Naive thymus-derived CD8-positive, alpha-beta T cell (primary cell): ENCODE results near the gene SPRR1B. TPM values are rescaled to one million over a fixed set of nuclear protein-coding genes. Genes with fewer than 3 reads are reported as not detected.
"Not testable (repeated sequence)": the region's sequence is repeated elsewhere in the genome, so short reads cannot be mapped to it uniquely, and the experiment has no call there.

Experiments
- ATAC-seq, 2 donors: fragments of 150-1000 bp; cut with Tn5 transposase in 1 of 2; sonication (Bioruptor Pico), chemical (Tn5 transposase) in 1 of 2; 1 replicate in 1 of 2; 2 replicates in 1 of 2; pipeline ENCODE4 v1.10.0; 2021; ENCODE audit warnings: mild to moderate bottlenecking in 2 of 2, moderate library complexity in 2 of 2
- POLR2A ChIA-PET: fragments of 350-600 bp; sonication (Branson Sonifier 250); formaldehyde crosslinking; loops from one replicate; lab custom pipeline; 2021; ENCODE audit warnings: antibody characterized with exemption; lab: Charles Lee
- DNase-seq, 10 donors: peaks; one replicate each; pipeline versions ENCODE4 v3.0.0 to v3.0.0-alpha.2; 2020 to 2022
- H3K27ac Mint-ChIP-seq, 10 donors: one replicate each; pipeline ENCODE4 v1.8.0; 2020 to 2022; ENCODE audit warnings: mild to moderate bottlenecking in 10 of 10, mixed read lengths in 10 of 10, moderate library complexity in 4 of 10, inconsistent platforms in 1 of 10
- H3K27me3 Mint-ChIP-seq, 5 donors: one replicate each; pipeline ENCODE4 v1.8.0; 2021 to 2022; ENCODE audit warnings: mixed read lengths in 5 of 5
- H3K36me3 Mint-ChIP-seq, 3 donors: one replicate each; pipeline ENCODE4 v1.8.0; 2020 to 2022; ENCODE audit warnings: mixed read lengths in 3 of 3, mild to moderate bottlenecking in 2 of 3, inconsistent platforms in 1 of 3
- H3K4me1 Mint-ChIP-seq, 4 donors: one replicate each; pipeline ENCODE4 v1.8.0; 2021 to 2022; ENCODE audit warnings: mixed read lengths in 4 of 4
- H3K4me3 Mint-ChIP-seq, 10 donors: one replicate each; pipeline ENCODE4 v1.8.0; 2020 to 2022; ENCODE audit warnings: mild to moderate bottlenecking in 10 of 10, mixed read lengths in 10 of 10, moderate library complexity in 6 of 10, inconsistent platforms in 1 of 10
- H3K9me3 Mint-ChIP-seq, 9 donors: one replicate each; pipeline ENCODE4 v1.8.0; 2020 to 2022; ENCODE audit warnings: mixed read lengths in 9 of 9, mild to moderate bottlenecking in 3 of 9, inconsistent platforms in 1 of 9, moderate library complexity in 1 of 9
- polyA plus RNA-seq, 3 donors: library from polyadenylated mRNA; unstranded; fragments of 300-500 nt; fragmentation: Illumina TruSeq; gene quantifications; one replicate each; pipeline ENCODE4 v1.2.3, GENCODE V29; 2021
- total RNA-seq, 8 experiments: library from RNA in 2 of 8; stranded (reverse) in 2 of 8; gene quantifications; one replicate each; pipeline ENCODE4 v1.2.3 and lab custom pipeline; 2021 to 2026

SPRR1B gene
- total and polyA plus RNA-seq, 5 experiments from 2014 or later: not detected

GRCh38 chr1:153056111-153056510 lies 25.1 kb downstream of the SPRR1B start:
- H3K4me3 Mint-ChIP-seq, H3K4me1 Mint-ChIP-seq, H3K27ac Mint-ChIP-seq, ATAC-seq, DNase-seq, POLR2A ChIA-PET, H3K36me3 Mint-ChIP-seq: not testable (repeated sequence)
- Mint-ChIP-seq H3K9me3 (peaks cover 0 to 11% (median 0%) of the 10 kb centered on the region in 9 donors), H3K27me3 (peaks cover 19 to 73% (median 37%) of the 10 kb centered on the region in 5 donors)

DNA sequence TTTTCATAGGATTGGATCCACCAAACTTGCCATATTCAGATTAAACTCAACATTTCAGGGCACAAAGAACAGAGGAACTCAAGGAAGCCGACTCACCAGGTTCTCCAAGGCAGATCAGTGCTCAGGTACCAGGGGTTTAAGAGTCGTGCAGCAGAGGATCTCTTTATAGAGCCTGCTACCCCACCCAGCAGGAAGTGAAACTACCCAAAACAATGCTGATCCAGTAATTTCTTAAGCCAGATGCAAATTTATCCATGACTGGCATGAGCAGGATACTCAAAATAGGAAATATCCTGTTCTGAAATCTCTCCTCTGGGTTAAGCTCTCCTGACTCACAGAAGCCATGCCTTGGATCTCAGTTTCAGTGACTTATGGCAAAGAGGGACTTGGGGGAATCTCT lies 26.4 kb downstream of the SPRR1B start, which contains the start of gene SPRR2A:
Gene SPRR2A, minus strand, starts transcription at position 138 of the 400 bp plus-strand sequence. CDS start 777 bp downstream, outside the sequence.
- no peak for DNase-seq
- Mint-ChIP-seq H3K27ac (no peak within 1 kb of the TSS), H3K4me1 (no peaks in the 10 kb centered on the region), H3K4me3 (no peak within 1 kb of the TSS), H3K27me3 (peaks cover 19 to 79% (median 35%) of the 10 kb centered on the region in 5 donors), H3K9me3 (peaks cover 0 to 10% (median 0%) of the 10 kb centered on the region in 9 donors), H3K36me3 (no peaks in the 10 kb centered on the region)
- no peak for ATAC-seq
- POLR2A ChIA-PET: no interaction called here

- POLR2A ChIA-PET: no interaction called here
- ATAC-seq (no peak), DNase-seq (no peak)
- Mint-ChIP-seq H3K27me3 (peaks cover 14 to 71% (median 27%) of the 10 kb centered on the region in 5 donors), H3K4me1 (no peaks in the 10 kb centered on the region), H3K27ac (no peak overlapping the region), H3K9me3 (peaks cover 0 to 4% (median 0%) of the 10 kb centered on the region in 9 donors), H3K4me3 (no peak overlapping the region), H3K36me3 (no peaks in the 10 kb centered on the region)
Observed at GRCh38 chr1:153058154-153058553, 27.2 kb downstream of the SPRR1B start.

DNA sequence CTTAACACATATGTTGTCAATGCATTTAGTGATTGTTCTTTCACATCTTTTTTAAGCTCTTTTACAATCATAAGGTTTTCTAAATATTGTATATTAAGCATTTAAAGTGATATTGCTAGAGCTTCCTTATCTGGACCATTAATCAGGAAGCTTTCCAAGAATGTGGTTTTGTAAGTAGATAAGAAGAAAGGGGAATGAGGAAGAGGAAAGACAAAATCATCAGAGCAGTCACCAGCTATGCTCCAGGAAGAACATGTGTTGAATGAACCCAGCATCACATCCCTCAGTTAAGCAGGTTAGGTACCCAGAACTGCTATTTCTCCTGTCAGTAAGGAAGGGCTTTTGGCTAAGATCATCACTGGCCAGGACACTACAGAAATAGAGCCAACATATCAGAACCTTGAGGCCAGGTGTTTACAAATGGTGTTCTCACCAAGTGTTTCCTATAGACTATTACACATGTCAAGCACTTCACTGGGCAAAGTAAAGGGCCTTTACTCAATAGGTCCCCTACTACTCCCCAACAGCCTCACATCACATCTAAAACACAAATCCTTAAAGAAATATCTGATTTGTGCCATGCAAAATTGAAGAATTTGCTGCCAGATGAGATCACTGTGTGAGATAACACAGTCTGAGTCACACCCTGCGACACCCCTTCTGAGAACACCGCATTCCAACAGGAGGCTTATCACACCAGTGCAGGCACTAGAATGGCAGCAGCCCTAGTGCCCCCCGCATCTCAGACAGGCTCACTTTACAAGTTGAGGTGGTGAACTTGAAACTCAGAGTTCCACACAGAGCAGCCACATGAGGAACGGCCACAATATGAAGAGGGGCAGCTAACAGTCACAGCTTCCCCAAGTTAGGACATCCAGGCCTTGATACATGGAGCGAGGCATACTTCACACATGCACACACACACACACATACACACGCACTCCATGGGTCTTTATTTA lies 28.1 kb downstream of the SPRR1B start:
- no peak for DNase-seq
- no peak overlapping the region for H3K4me3 Mint-ChIP-seq
- no peaks in the 10 kb centered on the region for H3K36me3 Mint-ChIP-seq
- peaks cover 12 to 69% (median 19%) of the 10 kb centered on the region in 5 donors for H3K27me3 Mint-ChIP-seq
- H3K9me3 Mint-ChIP-seq: peaks cover 0 to 4% (median 0%) of the 10 kb centered on the region in 9 donors
- no peaks in the 10 kb centered on the region for H3K4me1 Mint-ChIP-seq
- H3K27ac Mint-ChIP-seq: no peak overlapping the region
- POLR2A ChIA-PET: no interaction called here
- no peak for ATAC-seq

GRCh38 chr1:153070243-153070642 lies 39.2 kb downstream of the SPRR1B start:
- ATAC-seq (no peak), DNase-seq (no peak)
- Mint-ChIP-seq H3K4me3 (no peak overlapping the region), H3K27me3 (peaks cover 5 to 44% (median 23%) of the 10 kb centered on the region in 5 donors), H3K27ac (no peak overlapping the region), H3K36me3 (no peaks in the 10 kb centered on the region), H3K4me1 (no peaks in the 10 kb centered on the region), H3K9me3 (peaks cover 0 to 8% (median 0%) of the 10 kb centered on the region in 9 donors)
- POLR2A ChIA-PET: no interaction called here

GRCh38 chr1:153071511-153071910 lies 40.5 kb downstream of the SPRR1B start, which contains the start of gene SPRR2B:
TSS of gene SPRR2B (minus strand) at chr1:153071611. CDS start at chr1:153070839, 772 bp downstream.
- H3K4me1 Mint-ChIP-seq: no peaks in the 10 kb centered on the region
- no peak for DNase-seq

DNA sequence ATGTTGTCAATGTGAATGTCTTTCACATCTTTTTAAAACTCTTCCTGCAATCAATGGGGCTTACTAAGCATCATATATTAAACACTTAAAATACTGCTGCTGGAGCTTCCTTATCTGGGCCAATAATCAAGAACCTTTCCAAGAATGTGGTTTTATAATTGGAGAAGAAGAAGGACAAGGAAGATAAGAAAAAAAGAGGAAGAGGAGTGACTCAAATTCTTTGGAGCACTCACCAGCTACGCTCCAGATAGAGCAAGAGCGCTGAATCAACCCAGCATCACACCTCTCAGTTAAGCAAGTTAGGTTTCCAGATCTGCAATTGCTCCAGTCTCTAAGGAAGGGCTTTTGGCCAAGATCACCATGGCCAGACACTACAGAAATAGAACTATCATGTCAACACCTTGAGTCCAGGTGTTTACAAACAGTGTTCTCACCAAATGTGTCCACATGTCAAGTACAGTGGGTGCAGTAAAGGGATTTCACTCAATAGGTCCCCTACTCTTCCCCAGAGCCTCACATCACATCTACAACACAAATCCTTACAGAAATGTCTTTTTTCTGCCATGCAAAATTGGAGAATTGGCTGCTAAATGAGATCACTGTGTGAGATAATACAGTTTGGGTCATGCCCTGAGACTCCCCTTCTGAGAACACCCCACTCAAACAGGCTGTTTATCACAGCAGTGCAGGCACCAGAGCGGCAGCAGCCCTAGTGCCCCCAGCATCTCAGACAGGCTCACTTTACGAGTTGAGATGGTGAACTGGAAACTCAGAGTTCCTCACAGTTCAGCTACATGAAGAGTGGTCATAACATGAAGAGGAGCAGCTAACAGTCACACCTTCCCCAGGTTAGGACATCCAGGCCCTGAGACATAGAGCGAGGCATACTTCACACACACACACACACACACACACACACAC lies 42.1 kb downstream of the SPRR1B start:
- Mint-ChIP-seq H3K36me3 (peaks cover 0 to 4% (median 0%) of the 10 kb centered on the region in 3 donors), H3K27me3 (peaks cover 5 to 17% (median 9%) of the 10 kb centered on the region in 5 donors), H3K27ac (no peak overlapping the region), H3K4me3 (no peak overlapping the region), H3K9me3 (peaks cover 0 to 4% (median 0%) of the 10 kb centered on the region in 9 donors), H3K4me1 (no peaks in the 10 kb centered on the region)
- ATAC-seq: no peak
- no peak for DNase-seq
- POLR2A ChIA-PET: no interaction called here

More at GRCh38 chr1:153071511-153071910, 40.5 kb downstream of the SPRR1B start, which contains the start of gene SPRR2B:
- H3K27ac Mint-ChIP-seq: no peak within 1 kb of the TSS
- H3K4me3 Mint-ChIP-seq: no peak within 1 kb of the TSS
- peaks cover 2 to 32% (median 13%) of the 10 kb centered on the region in 5 donors for H3K27me3 Mint-ChIP-seq
- POLR2A ChIA-PET: no interaction called here
- no peak for ATAC-seq
- H3K9me3 Mint-ChIP-seq: peaks cover 0 to 8% (median 0%) of the 10 kb centered on the region in 9 donors
- H3K36me3 Mint-ChIP-seq: no peaks in the 10 kb centered on the region

- Mint-ChIP-seq H3K36me3 (peaks cover 0 to 9% (median 0%) of the 10 kb centered on the region in 3 donors), H3K27me3 (peaks cover 20 to 48% (median 22%) of the 10 kb centered on the region in 5 donors), H3K4me1 (no peaks in the 10 kb centered on the region), H3K27ac (no peak overlapping the region), H3K9me3 (peaks cover 0 to 28% (median 7%) of the 10 kb centered on the region in 9 donors), H3K4me3 (no peak overlapping the region)
- POLR2A ChIA-PET: no interaction called here
- ATAC-seq (no peak), DNase-seq (no peak)
Observed at GRCh38 chr1:153081736-153082135, 50.7 kb downstream of the SPRR1B start.

Other genes with a start within 250 kb of the SPRR1B start
- not detected for gene LCE1E, start 244.9 kb upstream of the SPRR1B start, total RNA-seq
- not detected for gene LCE1E, start 244.9 kb upstream of the SPRR1B start, polyA plus RNA-seq
- not detected for gene LCE1D, start 234.5 kb upstream of the SPRR1B start, total RNA-seq
- gene LCE1D, start 234.5 kb upstream of the SPRR1B start, polyA plus RNA-seq: not detected
- gene LCE1C, start 224.6 kb upstream of the SPRR1B start, total RNA-seq: not detected
- gene LCE1C, start 224.6 kb upstream of the SPRR1B start, polyA plus RNA-seq: not detected
- not detected for gene LCE1B, start 219.2 kb upstream of the SPRR1B start, total RNA-seq
- not detected for gene LCE1B, start 219.2 kb upstream of the SPRR1B start, polyA plus RNA-seq
- not detected for gene LCE1A, start 203.7 kb upstream of the SPRR1B start, total RNA-seq
- not detected for gene LCE1A, start 203.7 kb upstream of the SPRR1B start, polyA plus RNA-seq
- gene LCE6A, start 188.3 kb upstream of the SPRR1B start, total RNA-seq: not detected
- not detected for gene LCE6A, start 188.3 kb upstream of the SPRR1B start, polyA plus RNA-seq
- not detected for gene LCE7A, start 171.2 kb upstream of the SPRR1B start, total RNA-seq
- not detected for gene LCE7A, start 171.2 kb upstream of the SPRR1B start, polyA plus RNA-seq
- not detected for gene SMCP, start 152.9 kb upstream of the SPRR1B start, total RNA-seq
- gene SMCP, start 152.9 kb upstream of the SPRR1B start, polyA plus RNA-seq: not detected
- gene IVL, start 122.7 kb upstream of the SPRR1B start, total RNA-seq: not detected
- gene IVL, start 122.7 kb upstream of the SPRR1B start, polyA plus RNA-seq: not detected
- not detected for gene SPRR5, start 84.0 kb upstream of the SPRR1B start, total RNA-seq
- gene SPRR5, start 84.0 kb upstream of the SPRR1B start, polyA plus RNA-seq: not detected
- gene SPRR4, start 60.6 kb upstream of the SPRR1B start, total RNA-seq: not detected
- not detected for gene SPRR4, start 60.6 kb upstream of the SPRR1B start, polyA plus RNA-seq
- gene SPRR1A, start 47.1 kb upstream of the SPRR1B start, total RNA-seq: not detected
- gene SPRR1A, start 47.1 kb upstream of the SPRR1B start, polyA plus RNA-seq: not detected
- gene SPRR3, start 29.5 kb upstream of the SPRR1B start, total RNA-seq: not detected
- not detected for gene SPRR3, start 29.5 kb upstream of the SPRR1B start, polyA plus RNA-seq
- gene SPRR2D, start 9.9 kb downstream of the SPRR1B start, total RNA-seq: not detected
- gene SPRR2D, start 9.9 kb downstream of the SPRR1B start, polyA plus RNA-seq: not detected
- not detected for gene SPRR2A, start 26.3 kb downstream of the SPRR1B start, total RNA-seq
- gene SPRR2A, start 26.3 kb downstream of the SPRR1B start, polyA plus RNA-seq: not detected
- gene SPRR2B, start 40.4 kb downstream of the SPRR1B start, total RNA-seq: not detected
- not detected for gene SPRR2B, start 40.4 kb downstream of the SPRR1B start, polyA plus RNA-seq
- gene SPRR2E, start 63.3 kb downstream of the SPRR1B start, total RNA-seq: not detected
- gene SPRR2E, start 63.3 kb downstream of the SPRR1B start, polyA plus RNA-seq: not detected
- gene SPRR2F, start 82.3 kb downstream of the SPRR1B start, total RNA-seq: not detected
- not detected for gene SPRR2F, start 82.3 kb downstream of the SPRR1B start, polyA plus RNA-seq
- not detected for gene SPRR2G, start 119.7 kb downstream of the SPRR1B start, total RNA-seq
- not detected for gene SPRR2G, start 119.7 kb downstream of the SPRR1B start, polyA plus RNA-seq
- not detected for gene LELP1, start 172.2 kb downstream of the SPRR1B start, total RNA-seq
- gene LELP1, start 172.2 kb downstream of the SPRR1B start, polyA plus RNA-seq: not detected
- gene PRR9, start 186.4 kb downstream of the SPRR1B start, total RNA-seq: not detected
- not detected for gene PRR9, start 186.4 kb downstream of the SPRR1B start, polyA plus RNA-seq
- gene LORICRIN, start 228.5 kb downstream of the SPRR1B start, total RNA-seq: not detected
- not detected for gene LORICRIN, start 228.5 kb downstream of the SPRR1B start, polyA plus RNA-seq